Astrocyte (in vitro differentiated cells and primary cell): ENCODE measurements around the gene CLPX. TPM values are rescaled to one million over a fixed set of nuclear protein-coding genes. Genes with fewer than 3 reads are reported as not detected.

Experiments
- DNase-seq: peaks from one replicate; pipeline ENCODE4 v3.0.0-alpha.2; 2010; ENCODE audit warnings: low read depth
- FAIRE-seq: peaks from 2 replicates; lab custom pipeline; 2011; peaks lifted over from hg19 to GRCh38; lab: Jason Lieb, UNC
- H2AFZ ChIP-seq: 2 replicates; pipeline ENCODE4 v1.6.0; 2012; ENCODE audit warnings: low read depth, low read length, inconsistent platforms
- H3K27ac ChIP-seq: 2 replicates; pipeline ENCODE4 v1.5.1; 2011; ENCODE audit warnings: low read depth, low read length, inconsistent platforms
- H3K27me3 ChIP-seq: 2 replicates; pipeline ENCODE4 v1.6.0; 2011; ENCODE audit warnings: low read length, inconsistent platforms; ENCODE audit not compliant: insufficient read depth
- H3K36me3 ChIP-seq: 2 replicates; pipeline ENCODE4 v1.5.1; 2011; ENCODE audit warnings: low read length, inconsistent platforms; ENCODE audit not compliant: insufficient read depth
- H3K4me1 ChIP-seq: 2 replicates; pipeline ENCODE4 v1.5.1; 2011; ENCODE audit warnings: low read length, inconsistent platforms; ENCODE audit not compliant: insufficient read depth
- H3K4me2 ChIP-seq: 2 replicates; pipeline ENCODE4 v1.6.0; 2012; ENCODE audit warnings: low read length, inconsistent platforms
- H3K4me3 ChIP-seq: 2 replicates; pipeline ENCODE4 v1.5.1; 2011; ENCODE audit warnings: low read depth, mild to moderate bottlenecking, low read length, inconsistent platforms; ENCODE audit not compliant: insufficient read depth
- H3K79me2 ChIP-seq: 2 replicates; pipeline ENCODE4 v1.6.0; 2012; ENCODE audit warnings: mild to moderate bottlenecking, low read length, inconsistent platforms; ENCODE audit not compliant: insufficient read depth
- H3K9ac ChIP-seq: 2 replicates; pipeline ENCODE4 v1.6.0; 2012; ENCODE audit warnings: mild to moderate bottlenecking, low read length, inconsistent platforms
- H3K9me3 ChIP-seq: 2 replicates; pipeline ENCODE4 v1.5.1; 2012; ENCODE audit warnings: low read depth, mild to moderate bottlenecking, low read length, inconsistent platforms; ENCODE audit not compliant: insufficient read depth
- H4K20me1 ChIP-seq: 2 replicates; pipeline ENCODE4 v1.6.0; 2012; ENCODE audit warnings: low read length, inconsistent platforms; ENCODE audit not compliant: insufficient read depth
- H3K27ac Mint-ChIP-seq: one replicate; pipeline ENCODE4 v1.8.0; 2021; ENCODE audit warnings: mild to moderate bottlenecking, mixed read lengths; ENCODE audit not compliant: unreplicated experiment
- H3K27me3 Mint-ChIP-seq: one replicate; pipeline ENCODE4 v1.8.0; 2021; ENCODE audit warnings: low read depth, mixed read lengths; ENCODE audit not compliant: unreplicated experiment
- H3K36me3 Mint-ChIP-seq: one replicate; pipeline ENCODE4 v1.8.0; 2021; ENCODE audit warnings: low read depth, mixed read lengths; ENCODE audit not compliant: unreplicated experiment
- H3K4me1 Mint-ChIP-seq: one replicate; pipeline ENCODE4 v1.8.0; 2021; ENCODE audit warnings: low read depth, mixed read lengths; ENCODE audit not compliant: unreplicated experiment
- H3K4me3 Mint-ChIP-seq: one replicate; pipeline ENCODE4 v1.8.0; 2021; ENCODE audit warnings: mild to moderate bottlenecking, moderate library complexity, mixed read lengths; ENCODE audit not compliant: unreplicated experiment
- H3K9me3 Mint-ChIP-seq: one replicate; pipeline ENCODE4 v1.8.0; 2021; ENCODE audit warnings: mild to moderate bottlenecking, mixed read lengths; ENCODE audit not compliant: unreplicated experiment
- CTCF ChIP-seq: IDR thresholded peaks from 2 replicates; pipeline ENCODE4 v1.5.1; 2011; ENCODE audit warnings: low read depth, mild to moderate bottlenecking, inconsistent platforms, low read length, moderate library complexity; ENCODE audit not compliant: insufficient read depth
- EZH2 ChIP-seq: IDR thresholded peaks from 2 replicates; pipeline ENCODE4 v1.6.1; 2012; ENCODE audit warnings: mild to moderate bottlenecking, low read length, inconsistent platforms; ENCODE audit not compliant: insufficient read depth
- total RNA-seq: library from RNA; stranded (reverse); gene quantifications from 2 replicates; pipeline ENCODE4 v1.2.1, GENCODE V29; 2021

Gene CLPX
- total RNA-seq, 1 donor from 2014 or later, result 45.2 TPM

DNA sequence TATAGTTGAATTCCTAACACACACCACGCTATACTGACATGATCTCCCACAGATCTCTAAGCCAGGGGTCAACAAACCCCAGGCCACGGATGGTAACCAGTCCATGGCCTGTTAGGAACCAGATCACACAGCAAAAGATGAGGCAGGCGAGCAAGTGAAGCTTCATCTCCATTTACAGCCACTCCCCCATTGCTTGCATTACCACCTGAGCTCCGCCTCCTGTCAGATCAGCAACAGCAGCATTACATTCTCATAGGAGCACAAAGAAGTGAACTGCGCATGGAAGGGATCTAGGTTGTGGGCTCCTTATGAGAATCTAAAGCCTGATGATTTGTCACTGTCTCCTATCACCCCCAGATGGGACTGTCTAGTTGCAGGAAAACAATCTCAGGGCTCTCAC is 54.2 kb downstream of the CLPX start:
- no peak overlapping the region for H3K27ac ChIP-seq
- no peaks in the 10 kb centered on the region for H3K4me1 ChIP-seq
- FAIRE-seq (no peak), DNase-seq (no peak)
- Mint-ChIP-seq H3K27me3 (no peaks in the 10 kb centered on the region), H3K4me1 (peaks cover 4% of the 10 kb centered on the region), H3K36me3 (peaks cover 22% of the 10 kb centered on the region), H3K9me3 (peaks cover 4% of the 10 kb centered on the region), H3K27ac (no peak overlapping the region), H3K4me3 (peak overlapping the region; percentile 20)
- peaks cover 24% of the 10 kb centered on the region for H3K36me3 ChIP-seq
- peaks cover 40% of the 10 kb centered on the region for H4K20me1 ChIP-seq
- H3K79me2 ChIP-seq, result peaks cover 53% of the 10 kb centered on the region
- no peak overlapping the region for H3K4me2 ChIP-seq
- no peak for TF ChIP-seq EZH2
- TF ChIP-seq CTCF, result no peak
- no peak overlapping the region for H2AFZ ChIP-seq
- no peak overlapping the region for H3K9ac ChIP-seq
- no peaks in the 10 kb centered on the region for H3K9me3 ChIP-seq
- H3K27me3 ChIP-seq, result no peaks in the 10 kb centered on the region
- no peak overlapping the region for H3K4me3 ChIP-seq

- Histone ChIP-seq H3K79me2 (no peaks in the 10 kb centered on the region), H3K4me1 (no peaks in the 10 kb centered on the region), H3K27me3 (no peaks in the 10 kb centered on the region), H3K9ac (no peak overlapping the region), H4K20me1 (peaks cover 17% of the 10 kb centered on the region), H3K9me3 (no peaks in the 10 kb centered on the region), H3K36me3 (peaks cover 26% of the 10 kb centered on the region), H3K4me3 (no peak overlapping the region), H3K4me2 (no peak overlapping the region), H2AFZ (no peak overlapping the region), H3K27ac (no peak overlapping the region)
- Mint-ChIP-seq H3K9me3 (no peaks in the 10 kb centered on the region), H3K27me3 (no peaks in the 10 kb centered on the region), H3K27ac (no peak overlapping the region), H3K4me1 (no peaks in the 10 kb centered on the region), H3K4me3 (no peak overlapping the region), H3K36me3 (peaks cover 34% of the 10 kb centered on the region)
- FAIRE-seq (no peak), DNase-seq (no peak)
- TF ChIP-seq CTCF, result no peak
Observed at GRCh38 chr15:65115542-65115941, 69.6 kb downstream of the CLPX start.

DNA sequence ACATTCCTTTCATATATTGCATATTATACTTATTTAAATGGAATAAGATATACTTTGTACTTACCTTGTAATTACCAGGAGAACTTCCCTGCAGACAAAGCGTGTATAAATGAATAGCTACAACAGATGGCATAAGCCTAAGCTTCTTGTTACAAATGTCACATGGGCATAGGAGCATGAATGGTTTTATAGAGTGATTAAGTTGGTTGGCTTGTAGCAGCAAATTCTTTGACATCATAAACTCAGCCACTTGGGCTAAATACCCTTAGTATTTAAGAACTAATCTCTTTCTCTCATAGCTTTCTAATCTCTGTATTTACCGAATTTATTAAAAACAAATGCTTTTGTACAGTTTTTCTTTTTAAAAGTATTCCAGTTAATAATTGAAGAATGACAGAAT is 70.1 kb downstream of the CLPX start, which contains the start of gene UBAP1L:
TSS of gene UBAP1L (minus strand) at position 115 of the 400 bp plus-strand sequence. CDS start 8,985 bp downstream, outside the sequence.
- Mint-ChIP-seq H3K4me3 (no peak within 1 kb of the TSS), H3K27me3 (no peaks in the 10 kb centered on the region), H3K4me1 (no peaks in the 10 kb centered on the region), H3K9me3 (no peaks in the 10 kb centered on the region), H3K36me3 (peaks cover 34% of the 10 kb centered on the region), H3K27ac (no peak within 1 kb of the TSS)
- no peak within 1 kb of the TSS for H3K4me3 ChIP-seq
- H3K9me3 ChIP-seq, result no peaks in the 10 kb centered on the region
- no peak within 1 kb of the TSS for H3K27ac ChIP-seq
- no peaks in the 10 kb centered on the region for H3K79me2 ChIP-seq
- no peak within 1 kb of the TSS for H2AFZ ChIP-seq
- no peaks in the 10 kb centered on the region for H3K27me3 ChIP-seq
- H3K4me2 ChIP-seq, result no peak within 1 kb of the TSS
- DNase-seq, result no peak
- FAIRE-seq, result no peak
- H3K36me3 ChIP-seq, result peaks cover 26% of the 10 kb centered on the region
- no peak for TF ChIP-seq EZH2
- no peak for TF ChIP-seq CTCF
- no peaks in the 10 kb centered on the region for H3K4me1 ChIP-seq
- H3K9ac ChIP-seq, result no peak within 1 kb of the TSS
- peaks cover 15% of the 10 kb centered on the region for H4K20me1 ChIP-seq
